Inflammatory macrophage treated with lipopolysaccharide for 1 hour (primary cell): Measurements from ENCODE around the gene RBBP4.
"Not testable (repeated sequence)": the region's sequence is repeated elsewhere in the genome, so short reads cannot be mapped to it uniquely, and the experiment has no call there.

Experiments used
- DNase-seq, 2 donors: peaks; one replicate each; pipeline ENCODE4 v3.0.0-alpha.2; 2020 to 2022

Gene RBBP4

GRCh38 chr1:32639489-32640075, 11.4 kb upstream of the RBBP4 start:
- no peak for DNase-seq

GRCh38 chr1:32642292-32642827, 8.6 kb upstream of the RBBP4 start:
- DNase-seq, result not testable (repeated sequence)

- no peak for DNase-seq
Measured at GRCh38 chr1:32644426-32644825, 6.6 kb upstream of the RBBP4 start.

- no peak for DNase-seq
Measured at GRCh38 chr1:32647308-32648134, 3.5 kb upstream of the RBBP4 start.

GRCh38 chr1:32650248-32650751, 708 bp upstream of the RBBP4 start, which contains the start of gene ZBTB8OS:
ZBTB8OS (minus strand) TSS chr1:32650550; CDS start chr1:32650529, 21 bp downstream.
- DNase-seq, result peak; percentile 93 to 99

- no peak for DNase-seq
Measured at GRCh38 chr1:32651461-32652073, 559 bp downstream of the RBBP4 start.

- DNase-seq, result no peak
Measured at GRCh38 chr1:32652244-32652962, 1.4 kb downstream of the RBBP4 start.

GRCh38 chr1:32659581-32659980, 8.6 kb downstream of the RBBP4 start:
- DNase-seq, result no peak

GRCh38 chr1:32665915-32666314, 14.9 kb downstream of the RBBP4 start:
- no peak for DNase-seq

- DNase-seq, result no peak
Measured at GRCh38 chr1:32666901-32667566, 16.0 kb downstream of the RBBP4 start.

- DNase-seq, result not testable (repeated sequence)
Measured at GRCh38 chr1:32668716-32669115, 17.7 kb downstream of the RBBP4 start.

- DNase-seq, result no peak
Measured at GRCh38 chr1:32676945-32677344, 25.9 kb downstream of the RBBP4 start.

GRCh38 chr1:32679993-32680392, 29.0 kb downstream of the RBBP4 start:
- not testable (repeated sequence) for DNase-seq

GRCh38 chr1:32680642-32681041, 29.6 kb downstream of the RBBP4 start:
- DNase-seq, result no peak

- no peak for DNase-seq
Measured at GRCh38 chr1:32681509-32681908, 30.5 kb downstream of the RBBP4 start.

GRCh38 chr1:32681999-32682398, 31.0 kb downstream of the RBBP4 start:
- DNase-seq, result no peak

GRCh38 chr1:32683397-32683796, 32.4 kb downstream of the RBBP4 start:
- DNase-seq, result no peak

GRCh38 chr1:32684167-32684811, 33.3 kb downstream of the RBBP4 start:
- DNase-seq, result no peak

GRCh38 chr1:32685498-32685897, 34.5 kb downstream of the RBBP4 start:
- DNase-seq, result no peak

GRCh38 chr1:32686387-32686786, 35.4 kb downstream of the RBBP4 start:
- DNase-seq, result no peak

GRCh38 chr1:32693455-32694174, 42.6 kb downstream of the RBBP4 start:
- DNase-seq, result no peak
